A549 (cell line): ENCODE results near the gene GDF9. TPM values are rescaled to one million over a fixed set of nuclear protein-coding genes. Genes with fewer than 3 reads are reported as not detected.

Experiments
- ATAC-seq, 2 experiments: fragments of 200-7000 bp in 1 of 2; fragments of >200 bp in 1 of 2; cut with Nextera tagmentation in 1 of 2; cut with Tn5 transposase in 1 of 2; 3 replicates each; pipeline versions ENCODE4 v1.8.0 to v1.9.1; 2018 to 2020; ENCODE audit warnings: mild to moderate bottlenecking in 1 of 2, moderate library complexity in 1 of 2
- CTCF ChIA-PET: fragments of 300-600 bp; sonication (Branson Sonifier 250); formaldehyde crosslinking; extraction: SDS; loops from one replicate; lab custom pipeline; 2021; ENCODE audit warnings: antibody characterized with exemption, inconsistent platforms; lab: Yijun Ruan, JAX
- POLR2A ChIA-PET: fragments of 350-600 bp; formaldehyde crosslinking; extraction: SDS; loops from one replicate; lab custom pipeline; 2021; ENCODE audit warnings: antibody characterized with exemption, inconsistent platforms; lab: Yijun Ruan, JAX
- DNase-seq, 2 experiments: peaks; one replicate each; pipeline versions ENCODE4 v3.0.0 to v3.0.0-alpha.2; 2011 to 2016; ENCODE audit warnings: low read depth in 1 of 2, low spot score in 1 of 2
- FAIRE-seq: peaks from 2 replicates; lab custom pipeline; 2011; peaks lifted over from hg19 to GRCh38; lab: Jason Lieb, UNC
- H3K27ac ChIP-seq, 2 experiments: fragments of >200 bp; sonication (Bioruptor Twin); formaldehyde crosslinking; 3 replicates each; pipeline ENCODE4 v1.5.1; 2016 to 2017
- H3K4me1 ChIP-seq: fragments of >200 bp; sonication (Bioruptor Twin); formaldehyde crosslinking; 3 replicates; pipeline ENCODE4 v1.6.1; 2016
- H3K4me2 ChIP-seq: fragments of >200 bp; sonication (Bioruptor Twin); formaldehyde crosslinking; 3 replicates; pipeline ENCODE4 v1.6.1; 2016
- H3K4me3 ChIP-seq: fragments of >200 bp; sonication (Bioruptor Twin); formaldehyde crosslinking; 3 replicates; pipeline ENCODE4 v1.5.1; 2016
- H3K9me3 ChIP-seq: fragments of >200 bp; sonication (Bioruptor Twin); formaldehyde crosslinking; 3 replicates; pipeline ENCODE4 v1.6.1; 2016
- ATOH8 ChIP-seq: fragments of 250-450 bp; sonication (Bioruptor Pico); IDR thresholded peaks from 2 replicates; pipeline ENCODE4 v1.5.0; 2020; ENCODE audit warnings: low read depth, mild to moderate bottlenecking, moderate library complexity
- CEBPB ChIP-seq, 2 experiments: fragments of >200 bp in 1 of 2; sonication (Bioruptor Twin) in 1 of 2; formaldehyde crosslinking in 1 of 2; IDR thresholded peaks; 2 replicates each; pipeline ENCODE4 v1.6.1; 2012 to 2016
- CTCF ChIP-seq: fragments of >200 bp; sonication (Bioruptor Twin); formaldehyde crosslinking; IDR thresholded peaks from 3 replicates; pipeline ENCODE4 v1.5.1; 2016
- E2F6 ChIP-seq: IDR thresholded peaks from 2 replicates; pipeline ENCODE4 v1.6.1; 2012; ENCODE audit warnings: low read depth, borderline replicate concordance
- FOXS1 ChIP-seq: fragments of 250-450 bp; sonication (Bioruptor Pico); IDR thresholded peaks from 2 replicates; pipeline ENCODE4 v1.5.0; 2020; ENCODE audit warnings: mild to moderate bottlenecking, moderate library complexity
- HEYL ChIP-seq: fragments of 250-450 bp; sonication (Bioruptor Pico); IDR thresholded peaks from 2 replicates; pipeline ENCODE4 v1.8.0; 2021; ENCODE audit warnings: mild to moderate bottlenecking, moderate library complexity
- HOXB5 ChIP-seq: fragments of 250-450 bp; sonication (Bioruptor Pico); IDR thresholded peaks from 2 replicates; pipeline ENCODE4 v1.5.0; 2020; ENCODE audit warnings: mild to moderate bottlenecking, moderate library complexity
- MAFK ChIP-seq: fragments of 450-650 bp; IDR thresholded peaks from 2 replicates; pipeline ENCODE4 v1.6.1; 2014; ENCODE audit not compliant: partially characterized antibody
- MAZ ChIP-seq: fragments of 150-350 bp; IDR thresholded peaks from 2 replicates; pipeline ENCODE4 v1.6.1; 2014; ENCODE audit warnings: antibody characterized with exemption, low read depth, low read length, borderline replicate concordance
- PHF8 ChIP-seq: fragments of 200-600 bp; sonication (generic); IDR thresholded peaks from 2 replicates; pipeline ENCODE4 v1.6.1; 2016; ENCODE audit warnings: low read depth, mild to moderate bottlenecking, antibody characterized with exemption, moderate library complexity, borderline replicate concordance
- POLR2A ChIP-seq: IDR thresholded peaks from 2 replicates; pipeline ENCODE4 v1.6.1; 2012; ENCODE audit warnings: mild to moderate bottlenecking, low read length
- POLR2AphosphoS2 ChIP-seq: conservative IDR thresholded peaks from 2 replicates; pipeline ENCODE4 v1.6.1; 2012; ENCODE audit warnings: low read length, improper control_type of control experiment, inconsistent platforms
- REST ChIP-seq: fragments of 200-600 bp; sonication (generic); IDR thresholded peaks from 2 replicates; pipeline ENCODE4 v1.6.1; 2016; ENCODE audit warnings: antibody characterized with exemption, mild to moderate bottlenecking, moderate library complexity
- SMC3 ChIP-seq: fragments of >200 bp; sonication (Bioruptor Twin); formaldehyde crosslinking; IDR thresholded peaks from 3 replicates; pipeline ENCODE4 v1.6.1; 2018; ENCODE audit warnings: inconsistent platforms
- TFCP2L1 ChIP-seq: fragments of 250-450 bp; sonication (Bioruptor Pico); IDR thresholded peaks from 2 replicates; pipeline ENCODE4 v1.5.0; 2021; ENCODE audit warnings: mild to moderate bottlenecking
- ZC3H11A ChIP-seq: fragments of 450-650 bp; IDR thresholded peaks from 2 replicates; pipeline ENCODE4 v1.6.1; 2014; ENCODE audit warnings: antibody characterized with exemption, mild to moderate bottlenecking
- ZSCAN20 ChIP-seq: fragments of 250-450 bp; sonication (Bioruptor Pico); IDR thresholded peaks from 2 replicates; pipeline ENCODE4 v1.8.0; 2022; ENCODE audit warnings: mild to moderate bottlenecking, moderate library complexity
- WGBS: methylation state at CpG from one replicate; pipeline ENCODE4 v1.1.6; 2017; ENCODE audit errors: missing lambda C conversion rate; 5-methylcytosine and 5-hydroxymethylcytosine counted together
- polyA plus RNA-seq, 4 experiments: library from polyadenylated mRNA; depleted of rRNA in 3 of 4; stranded (reverse); fragments of >200 nt; fragmentation: RNase III in 1 of 4; extraction: RNeasy Plus Mini Kit Qiagen cat#74134 plus additional on column Dnase treatment in 1 of 4; gene quantifications; 2 replicates in 3 of 4; 3 replicates in 1 of 4; pipeline ENCODE4 v1.2.3, GENCODE V29; 2011 to 2017
- TF ChIP-seq, protein P1 (sequence below): fragments of >200 bp; sonication (Bioruptor Twin); formaldehyde crosslinking; IDR thresholded peaks from 3 replicates; pipeline ENCODE4 v1.6.1; 2016
- TF ChIP-seq, protein P2 (sequence below): fragments of 250-450 bp; sonication (Bioruptor Pico); IDR thresholded peaks from 2 replicates; pipeline ENCODE4 v1.5.0; 2021; ENCODE audit warnings: mild to moderate bottlenecking, moderate library complexity, borderline replicate concordance
- TF ChIP-seq, protein P3 (sequence below): fragments of 150-350 bp; IDR thresholded peaks from 2 replicates; pipeline ENCODE4 v1.6.1; 2014; ENCODE audit warnings: low read depth, mild to moderate bottlenecking, low read length

The GDF9 gene
- polyA plus RNA-seq, 2 of the 4 experiments (the other 2 are of a cell fraction), result 0.49 to 0.85 TPM

- TF ChIP-seq, protein P1, sequence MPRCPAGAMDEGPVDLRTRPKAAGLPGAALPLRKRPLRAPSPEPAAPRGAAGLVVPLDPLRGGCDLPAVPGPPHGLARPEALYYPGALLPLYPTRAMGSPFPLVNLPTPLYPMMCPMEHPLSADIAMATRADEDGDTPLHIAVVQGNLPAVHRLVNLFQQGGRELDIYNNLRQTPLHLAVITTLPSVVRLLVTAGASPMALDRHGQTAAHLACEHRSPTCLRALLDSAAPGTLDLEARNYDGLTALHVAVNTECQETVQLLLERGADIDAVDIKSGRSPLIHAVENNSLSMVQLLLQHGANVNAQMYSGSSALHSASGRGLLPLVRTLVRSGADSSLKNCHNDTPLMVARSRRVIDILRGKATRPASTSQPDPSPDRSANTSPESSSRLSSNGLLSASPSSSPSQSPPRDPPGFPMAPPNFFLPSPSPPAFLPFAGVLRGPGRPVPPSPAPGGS, result no peak
- TF ChIP-seq PHF8 (no peak), POLR2AphosphoS2 (no peak), ATOH8 (CRISPR knock-in tag) (no peak), MAFK (no peak), FOXS1 (CRISPR knock-in tag) (no peak), ZC3H11A (no peak), CEBPB (IDR thresholded peaks at IDR 0.05) (no peak), MAZ (no peak), HEYL (CRISPR knock-in tag) (no peak), TFCP2L1 (CRISPR knock-in tag) (no peak), REST (no peak), ZSCAN20 (CRISPR knock-in tag) (no peak), POLR2A (no peak), E2F6 (no peak), CTCF (no peak), SMC3 (no peak), HOXB5 (CRISPR knock-in tag) (no peak)
- TF ChIP-seq, protein P2, sequence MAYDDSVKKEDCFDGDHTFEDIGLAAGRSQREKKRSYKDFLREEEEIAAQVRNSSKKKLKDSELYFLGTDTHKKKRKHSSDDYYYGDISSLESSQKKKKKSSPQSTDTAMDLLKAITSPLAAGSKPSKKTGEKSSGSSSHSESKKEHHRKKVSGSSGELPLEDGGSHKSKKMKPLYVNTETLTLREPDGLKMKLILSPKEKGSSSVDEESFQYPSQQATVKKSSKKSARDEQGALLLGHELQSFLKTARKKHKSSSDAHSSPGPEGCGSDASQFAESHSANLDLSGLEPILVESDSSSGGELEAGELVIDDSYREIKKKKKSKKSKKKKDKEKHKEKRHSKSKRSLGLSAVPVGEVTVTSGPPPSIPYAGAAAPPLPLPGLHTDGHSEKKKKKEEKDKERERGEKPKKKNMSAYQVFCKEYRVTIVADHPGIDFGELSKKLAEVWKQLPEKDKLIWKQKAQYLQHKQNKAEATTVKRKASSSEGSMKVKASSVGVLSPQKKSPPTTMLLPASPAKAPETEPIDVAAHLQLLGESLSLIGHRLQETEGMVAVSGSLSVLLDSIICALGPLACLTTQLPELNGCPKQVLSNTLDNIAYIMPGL, result no peak
- TF ChIP-seq, protein P3, sequence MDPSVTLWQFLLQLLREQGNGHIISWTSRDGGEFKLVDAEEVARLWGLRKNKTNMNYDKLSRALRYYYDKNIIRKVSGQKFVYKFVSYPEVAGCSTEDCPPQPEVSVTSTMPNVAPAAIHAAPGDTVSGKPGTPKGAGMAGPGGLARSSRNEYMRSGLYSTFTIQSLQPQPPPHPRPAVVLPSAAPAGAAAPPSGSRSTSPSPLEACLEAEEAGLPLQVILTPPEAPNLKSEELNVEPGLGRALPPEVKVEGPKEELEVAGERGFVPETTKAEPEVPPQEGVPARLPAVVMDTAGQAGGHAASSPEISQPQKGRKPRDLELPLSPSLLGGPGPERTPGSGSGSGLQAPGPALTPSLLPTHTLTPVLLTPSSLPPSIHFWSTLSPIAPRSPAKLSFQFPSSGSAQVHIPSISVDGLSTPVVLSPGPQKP, result no peak
- H3K4me2 ChIP-seq, result peak overlapping the region; percentile 92
- no peak overlapping the region for H3K27ac ChIP-seq
- ATAC-seq (no peak), DNase-seq (no peak), FAIRE-seq (no peak)
- peak overlapping the region; percentile 59; the same call in 1 of the 3 replicates for H3K4me3 ChIP-seq
- ChIA-PET POLR2A (no interaction called here), CTCF (interaction anchor here (0.6 to 8.9 kb wide), 29 partner anchors 10 to 534 kb away, joined by 3 to 82 read pairs (median 7); partner anchors contain the start of genes CCNI2, GDF9, LEAP2 and UQCRQ)
- peaks cover 3% of the 10 kb centered on the region; the same call in 1 of the 3 replicates for H3K4me1 ChIP-seq
- 82% methylated on average over 4 of the region's 4 CpGs for WGBS
- H3K9me3 ChIP-seq, result no peaks in the 10 kb centered on the region
These were observed 37.3 kb downstream of the GDF9 start for GRCh38 chr5:132828846-132829494.
